K562 (cell line): Measurements from ENCODE around the gene RHOF. TPM values are rescaled to one million over a fixed set of nuclear protein-coding genes. Genes with fewer than 3 reads are reported as not detected.

Experiments used
- ARID2 ChIP-seq: fragments of 450-650 bp; IDR thresholded peaks from 2 replicates; pipeline ENCODE4 v1.6.1; 2017; ENCODE audit warnings: antibody characterized with exemption, mild to moderate bottlenecking
- CC2D1A ChIP-seq: fragments of 450-650 bp; IDR thresholded peaks from 2 replicates; pipeline ENCODE4 v1.6.1; 2017; ENCODE audit warnings: mild to moderate bottlenecking
- CREBBP ChIP-seq: IDR thresholded peaks from one replicate; pipeline ENCODE4 v1.6.1; 2012; ENCODE audit warnings: low read depth, mild to moderate bottlenecking, control low read depth, inconsistent platforms, low read length
- DIDO1 ChIP-seq: fragments of 450-650 bp; IDR thresholded peaks from 2 replicates; pipeline ENCODE4 v1.6.1; 2016; ENCODE audit warnings: low read depth, missing biosample characterization, missing genetic modification characterization
- FOXJ3 ChIP-seq: sonication (generic); formaldehyde crosslinking; IDR thresholded peaks from 2 replicates; pipeline ENCODE4 v1.4.0; 2020; ENCODE audit warnings: mild to moderate bottlenecking, missing genetic modification reagents
- MEF2D ChIP-seq: conservative IDR thresholded peaks from 2 replicates; pipeline ENCODE4 v1.6.1; 2016; ENCODE audit warnings: low read depth, missing genetic modification characterization, missing compliant biosample characterization
- MYBL2 ChIP-seq, 2 experiments: fragments of 450-650 bp in 1 of 2; sonication (generic) in 1 of 2; formaldehyde crosslinking in 1 of 2; IDR thresholded peaks; 2 replicates each; pipeline versions ENCODE4 v1.6.1 to v1.8.1; 2017 to 2022; ENCODE audit warnings: borderline replicate concordance in 1 of 2, inconsistent platforms in 1 of 2, low read depth in 1 of 2, mild to moderate bottlenecking in 1 of 2, missing genetic modification reagents in 1 of 2, moderate library complexity in 1 of 2
- POLR3G ChIP-seq: IDR thresholded peaks from 2 replicates; pipeline ENCODE4 v1.6.1; 2011; ENCODE audit not compliant: insufficient read length, insufficient replicate concordance; ENCODE audit errors: extremely low read depth
- PRPF4 ChIP-seq: fragments of 200-400 bp; formaldehyde crosslinking; IDR thresholded peaks from one replicate; pipeline ENCODE4 v1.6.1; 2017; ENCODE audit warnings: low read length, low read depth, mild to moderate bottlenecking; ENCODE audit not compliant: insufficient read depth, poor library complexity, severe bottlenecking
- PTTG1 ChIP-seq: fragments of 450-650 bp; IDR thresholded peaks from 2 replicates; pipeline ENCODE4 v1.6.1; 2016; ENCODE audit warnings: low read depth, mild to moderate bottlenecking, missing genetic modification characterization, missing compliant biosample characterization
- RBBP5 ChIP-seq: fragments of 200-600 bp; sonication (generic); IDR thresholded peaks from 2 replicates; pipeline ENCODE4 v1.6.1; 2012; ENCODE audit warnings: borderline replicate concordance, mild to moderate bottlenecking, low read length, control low read depth, inconsistent platforms; ENCODE audit not compliant: insufficient read depth, poor library complexity, severe bottlenecking
- RBM34 ChIP-seq: fragments of 200-400 bp; formaldehyde crosslinking; IDR thresholded peaks from 2 replicates; pipeline ENCODE4 v1.6.1; 2018; ENCODE audit warnings: low read length, borderline replicate concordance; ENCODE audit not compliant: insufficient read depth
- SIX5 ChIP-seq, 2 experiments: IDR thresholded peaks; 2 replicates each; pipeline ENCODE4 v1.6.1; 2011; ENCODE audit warnings: low read length in 2 of 2, borderline replicate concordance in 1 of 2, low read depth in 1 of 2, mild to moderate bottlenecking in 1 of 2, moderate library complexity in 1 of 2; ENCODE audit not compliant: insufficient read depth in 1 of 2
- ZBTB9 ChIP-seq: fragments of 450-650 bp; formaldehyde crosslinking; IDR thresholded peaks from 2 replicates; pipeline ENCODE4 v1.4.0; 2020; ENCODE audit warnings: mild to moderate bottlenecking, moderate library complexity
- ZNF347 ChIP-seq: fragments of 450-650 bp; formaldehyde crosslinking; IDR thresholded peaks from 2 replicates; pipeline ENCODE4 v1.4.0; 2020; ENCODE audit warnings: low read depth, mild to moderate bottlenecking, moderate library complexity
- polyA plus RNA-seq, 8 experiments: library from polyadenylated mRNA; depleted of rRNA in 4 of 8; stranded (reverse) in 5 of 8; unstranded in 3 of 8; fragments of >200 nt; fragmentation: Nextera tagmentation in 2 of 8; fragmentation: Illumina TruSeq in 1 of 8; extraction: Ambion mirVana in 2 of 8; extraction: Trizol in 1 of 8; gene quantifications; 2 replicates each; pipeline versions ENCODE4 v1.2.1 to v1.2.3, GENCODE V29; 2011 to 2014; ENCODE audit warnings: inconsistent platforms in 1 of 8, missing spikeins in 1 of 8
- total RNA-seq, 7 experiments: library from RNA; depleted of rRNA in 6 of 7; stranded (reverse); fragments of >200 nt in 6 of 7; fragmentation: Illumina TruSeq in 2 of 7; extraction: Trizol in 2 of 7; gene quantifications; 2 replicates each; pipeline versions ENCODE4 v1.2.1 to v1.2.3, GENCODE V29; 2011 to 2021; ENCODE audit warnings: low replicate concordance in 1 of 7
- TF ChIP-seq, protein P1 (sequence below), 3 experiments: fragments of 200-800 bp in 1 of 3; fragments of 250-450 bp in 1 of 3; fragments of 450-650 bp in 1 of 3; sonication (Bioruptor Pico) in 1 of 3; sonication (Bioruptor generic) in 1 of 3; formaldehyde crosslinking in 1 of 3; IDR thresholded peaks; 2 replicates each; pipeline versions ENCODE4 v1.6.1 to v1.8.0; 2016 to 2022; ENCODE audit warnings: mild to moderate bottlenecking in 2 of 3, missing genetic modification characterization in 2 of 3, missing compliant biosample characterization in 1 of 3, moderate library complexity in 1 of 3
- TF ChIP-seq, protein P2 (sequence below), 2 experiments: fragments of 450-650 bp; conservative IDR thresholded peaks; 2 replicates each; pipeline ENCODE4 v1.6.1; 2017; ENCODE audit warnings: mild to moderate bottlenecking in 2 of 2, moderate library complexity in 2 of 2
- TF ChIP-seq, protein P3 (sequence below): fragments of 450-650 bp; IDR thresholded peaks from 2 replicates; pipeline ENCODE4 v1.6.1; 2014; ENCODE audit warnings: low read depth, mild to moderate bottlenecking, moderate library complexity, borderline replicate concordance

RHOF gene
- total and polyA plus RNA-seq, 9 of the 15 experiments (the other 6 are each of a cell fraction or from before 2014, with no cell fraction given): 0.13 to 10.1 (median 4.0) TPM

GRCh38 chr12:121812320-121812871 lies 18.9 kb upstream of the RHOF start (continued):
- no peak for TF ChIP-seq SIX5 (IDR thresholded peaks at IDR 0.05; ENCODE audit: borderline replicate concordance in 1 of 2, insufficient read depth in 1 of 2, low read depth in 1 of 2, low read length in 2 of 2)
- no peak for TF ChIP-seq CREBBP
- TF ChIP-seq POLR3G: no peak
- no peak for TF ChIP-seq RBM34
- TF ChIP-seq FOXJ3 (CRISPR knock-in tag): no peak
- TF ChIP-seq, protein P1, sequence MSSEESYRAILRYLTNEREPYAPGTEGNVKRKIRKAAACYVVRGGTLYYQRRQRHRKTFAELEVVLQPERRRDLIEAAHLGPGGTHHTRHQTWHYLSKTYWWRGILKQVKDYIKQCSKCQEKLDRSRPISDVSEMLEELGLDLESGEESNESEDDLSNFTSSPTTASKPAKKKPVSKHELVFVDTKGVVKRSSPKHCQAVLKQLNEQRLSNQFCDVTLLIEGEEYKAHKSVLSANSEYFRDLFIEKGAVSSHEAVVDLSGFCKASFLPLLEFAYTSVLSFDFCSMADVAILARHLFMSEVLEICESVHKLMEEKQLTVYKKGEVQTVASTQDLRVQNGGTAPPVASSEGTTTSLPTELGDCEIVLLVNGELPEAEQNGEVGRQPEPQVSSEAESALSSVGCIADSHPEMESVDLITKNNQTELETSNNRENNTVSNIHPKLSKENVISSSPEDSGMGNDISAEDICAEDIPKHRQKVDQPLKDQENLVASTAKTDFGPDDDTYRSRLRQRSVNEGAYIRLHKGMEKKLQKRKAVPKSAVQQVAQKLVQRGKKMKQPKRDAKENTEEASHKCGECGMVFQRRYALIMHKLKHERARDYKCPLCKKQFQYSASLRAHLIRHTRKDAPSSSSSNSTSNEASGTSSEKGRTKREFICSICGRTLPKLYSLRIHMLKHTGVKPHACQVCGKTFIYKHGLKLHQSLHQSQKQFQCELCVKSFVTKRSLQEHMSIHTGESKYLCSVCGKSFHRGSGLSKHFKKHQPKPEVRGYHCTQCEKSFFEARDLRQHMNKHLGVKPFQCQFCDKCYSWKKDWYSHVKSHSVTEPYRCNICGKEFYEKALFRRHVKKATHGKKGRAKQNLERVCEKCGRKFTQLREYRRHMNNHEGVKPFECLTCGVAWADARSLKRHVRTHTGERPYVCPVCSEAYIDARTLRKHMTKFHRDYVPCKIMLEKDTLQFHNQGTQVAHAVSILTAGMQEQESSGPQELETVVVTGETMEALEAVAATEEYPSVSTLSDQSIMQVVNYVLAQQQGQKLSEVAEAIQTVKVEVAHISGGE (CRISPR knock-in tag; IDR thresholded peaks at IDR 0.05): no peak
- no peak for TF ChIP-seq ZNF347 (CRISPR knock-in tag)
- no peak for TF ChIP-seq DIDO1 (tag)
- no peak for TF ChIP-seq PTTG1 (tag)
- no peak for TF ChIP-seq CC2D1A
- 0 out of 2 replicates have a peak, but pooled peaks have one; percentile 25 for TF ChIP-seq MEF2D (tag)
- TF ChIP-seq ARID2: no peak
- TF ChIP-seq ZBTB9 (CRISPR knock-in tag): no peak
- TF ChIP-seq, protein P2, sequence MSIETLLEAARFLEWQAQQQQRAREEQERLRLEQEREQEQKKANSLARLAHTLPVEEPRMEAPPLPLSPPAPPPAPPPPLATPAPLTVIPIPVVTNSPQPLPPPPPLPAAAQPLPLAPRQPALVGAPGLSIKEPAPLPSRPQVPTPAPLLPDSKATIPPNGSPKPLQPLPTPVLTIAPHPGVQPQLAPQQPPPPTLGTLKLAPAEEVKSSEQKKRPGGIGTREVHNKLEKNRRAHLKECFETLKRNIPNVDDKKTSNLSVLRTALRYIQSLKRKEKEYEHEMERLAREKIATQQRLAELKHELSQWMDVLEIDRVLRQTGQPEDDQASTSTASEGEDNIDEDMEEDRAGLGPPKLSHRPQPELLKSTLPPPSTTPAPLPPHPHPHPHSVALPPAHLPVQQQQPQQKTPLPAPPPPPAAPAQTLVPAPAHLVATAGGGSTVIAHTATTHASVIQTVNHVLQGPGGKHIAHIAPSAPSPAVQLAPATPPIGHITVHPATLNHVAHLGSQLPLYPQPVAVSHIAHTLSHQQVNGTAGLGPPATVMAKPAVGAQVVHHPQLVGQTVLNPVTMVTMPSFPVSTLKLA (conservative IDR thresholded peaks at IDR 0.05): no peak; a peak in 1 of 4 replicates
- TF ChIP-seq MYBL2 (IDR thresholded peaks at IDR 0.05; ENCODE audit: low read depth): no peak
- no peak for TF ChIP-seq MYBL2 (CRISPR knock-in tag; IDR thresholded peaks at IDR 0.05; ENCODE audit: borderline replicate concordance)
- TF ChIP-seq PRPF4: no peak
- peak; percentile 47 for TF ChIP-seq RBBP5
- TF ChIP-seq, protein P3, sequence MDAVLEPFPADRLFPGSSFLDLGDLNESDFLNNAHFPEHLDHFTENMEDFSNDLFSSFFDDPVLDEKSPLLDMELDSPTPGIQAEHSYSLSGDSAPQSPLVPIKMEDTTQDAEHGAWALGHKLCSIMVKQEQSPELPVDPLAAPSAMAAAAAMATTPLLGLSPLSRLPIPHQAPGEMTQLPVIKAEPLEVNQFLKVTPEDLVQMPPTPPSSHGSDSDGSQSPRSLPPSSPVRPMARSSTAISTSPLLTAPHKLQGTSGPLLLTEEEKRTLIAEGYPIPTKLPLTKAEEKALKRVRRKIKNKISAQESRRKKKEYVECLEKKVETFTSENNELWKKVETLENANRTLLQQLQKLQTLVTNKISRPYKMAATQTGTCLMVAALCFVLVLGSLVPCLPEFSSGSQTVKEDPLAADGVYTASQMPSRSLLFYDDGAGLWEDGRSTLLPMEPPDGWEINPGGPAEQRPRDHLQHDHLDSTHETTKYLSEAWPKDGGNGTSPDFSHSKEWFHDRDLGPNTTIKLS: no peak
